ENCODE data around the gene SERINC3.

- TF ChIP-seq EZH2 (IDR thresholded peaks at IDR 0.05; ENCODE audit: borderline replicate concordance, insufficient read depth, low read depth, low read length, poor library complexity, severe bottlenecking) = no peak
- no peak for TF ChIP-seq CTCF (IDR thresholded peaks at IDR 0.05)
These were observed 24.1 kb downstream of the SERINC3 start for GRCh38 chr20:44497761-44498160.

All from B cell (primary cell).